Loucy (cell line): ENCODE data around the gene VSTM2L.

ENCODE experiments used
- H2AFZ ChIP-seq: fragments of 200-600 bp; sonication (generic); 2 replicates; pipeline ENCODE4 v1.6.0; 2016; ENCODE audit warnings: antibody characterized with exemption, mild to moderate bottlenecking, low read length, moderate library complexity
- H3F3A ChIP-seq: fragments of 200-600 bp; 2 replicates; pipeline ENCODE4 v1.6.0; 2016; ENCODE audit warnings: antibody characterized with exemption, low read depth, mild to moderate bottlenecking
- H3K27me3 ChIP-seq: fragments of 200-600 bp; sonication (generic); 2 replicates; pipeline ENCODE4 v1.6.1; 2014; ENCODE audit warnings: low read length, mild to moderate bottlenecking; ENCODE audit not compliant: insufficient read depth, poor library complexity, severe bottlenecking
- H3K36me3 ChIP-seq: fragments of 200-600 bp; sonication (generic); 2 replicates; pipeline ENCODE4 v1.6.1; 2016; ENCODE audit warnings: low read length; ENCODE audit not compliant: insufficient read depth
- H3K4me1 ChIP-seq: fragments of 200-600 bp; sonication (generic); 2 replicates; pipeline ENCODE4 v1.5.1; 2014; ENCODE audit warnings: low read length, mild to moderate bottlenecking; ENCODE audit not compliant: insufficient read depth, poor library complexity, severe bottlenecking
- H3K4me2 ChIP-seq: fragments of 200-600 bp; sonication (generic); 2 replicates; pipeline ENCODE4 v1.6.0; 2014; ENCODE audit warnings: antibody characterized with exemption, low read length, low read depth, mild to moderate bottlenecking; ENCODE audit not compliant: poor library complexity, severe bottlenecking
- H3K4me3 ChIP-seq: fragments of 200-600 bp; sonication (generic); 2 replicates; pipeline ENCODE4 v1.5.1; 2014; ENCODE audit warnings: low read length, mild to moderate bottlenecking, mixed read lengths; ENCODE audit not compliant: poor library complexity, severe bottlenecking
- H3K79me2 ChIP-seq: fragments of 200-600 bp; sonication (generic); 2 replicates; pipeline ENCODE4 v1.6.1; 2014; ENCODE audit warnings: low read length; ENCODE audit not compliant: insufficient read depth
- H3K9ac ChIP-seq: fragments of 200-600 bp; sonication (generic); 2 replicates; pipeline ENCODE4 v1.6.0; 2014; ENCODE audit warnings: mild to moderate bottlenecking, low read depth, low read length, moderate library complexity; ENCODE audit not compliant: poor library complexity, severe bottlenecking
- H3K9me2 ChIP-seq: fragments of 200-600 bp; sonication (generic); replicated peaks from 2 replicates; pipeline ENCODE4 v1.6.1; 2016; ENCODE audit warnings: low read depth, low read length, mixed read lengths
- H3K9me3 ChIP-seq: fragments of 200-600 bp; sonication (generic); 2 replicates; pipeline ENCODE4 v1.6.1; 2014; ENCODE audit warnings: mild to moderate bottlenecking, antibody characterized with exemption, low read length, low read depth; ENCODE audit not compliant: insufficient read depth
- H4K20me1 ChIP-seq: fragments of 200-600 bp; sonication (generic); 2 replicates; pipeline ENCODE4 v1.6.0; 2014; ENCODE audit warnings: antibody characterized with exemption, low read length, mild to moderate bottlenecking; ENCODE audit not compliant: insufficient read depth, poor library complexity, severe bottlenecking
- CTCF ChIP-seq: fragments of 200-600 bp; sonication (generic); conservative IDR thresholded peaks from 2 replicates; pipeline ENCODE4 v1.5.1; 2014; ENCODE audit warnings: mild to moderate bottlenecking, antibody characterized with exemption, low read length
- EZH2phosphoT487 ChIP-seq: fragments of 200-600 bp; IDR thresholded peaks from 2 replicates; pipeline ENCODE4 v1.6.1; 2018; ENCODE audit warnings: antibody characterized with exemption, mild to moderate bottlenecking, moderate library complexity, borderline replicate concordance

The VSTM2L gene

GRCh38 chr20:37980383-37980782 lies 77.5 kb downstream of the VSTM2L start:
- H3K4me2 ChIP-seq = no peak overlapping the region
- no peak overlapping the region for H2AFZ ChIP-seq
- TF ChIP-seq EZH2phosphoT487 (no peak), CTCF (no peak)
- H3K79me2 ChIP-seq = no peaks in the 10 kb centered on the region
- no peak overlapping the region for H3K9ac ChIP-seq
- H3K4me1 ChIP-seq = no peaks in the 10 kb centered on the region
- peaks cover 7% of the 10 kb centered on the region; the same call in 1 of the 2 replicates for H3K36me3 ChIP-seq
- no peaks in the 10 kb centered on the region for H3K9me2 ChIP-seq
- no peak overlapping the region for H3K4me3 ChIP-seq
- no peaks in the 10 kb centered on the region for H3K9me3 ChIP-seq
- H3K27me3 ChIP-seq = no peaks in the 10 kb centered on the region
- H4K20me1 ChIP-seq = no peaks in the 10 kb centered on the region
- no peaks in the 10 kb centered on the region for H3F3A ChIP-seq

GRCh38 chr20:37980876-37981275 lies 77.9 kb downstream of the VSTM2L start:
- H3K27me3 ChIP-seq = no peaks in the 10 kb centered on the region
- no peak overlapping the region for H2AFZ ChIP-seq
- H3K4me3 ChIP-seq = no peak overlapping the region
- no peak for TF ChIP-seq EZH2phosphoT487
- TF ChIP-seq CTCF = no peak
- no peak overlapping the region for H3K4me2 ChIP-seq
- no peak overlapping the region for H3K9ac ChIP-seq
- no peaks in the 10 kb centered on the region for H3K79me2 ChIP-seq
- H3F3A ChIP-seq = no peaks in the 10 kb centered on the region
- H3K36me3 ChIP-seq = peaks cover 7% of the 10 kb centered on the region; the same call in 1 of the 2 replicates
- no peaks in the 10 kb centered on the region for H3K4me1 ChIP-seq
- no peaks in the 10 kb centered on the region for H4K20me1 ChIP-seq
- no peaks in the 10 kb centered on the region for H3K9me3 ChIP-seq
- H3K9me2 ChIP-seq = no peaks in the 10 kb centered on the region

- no peak overlapping the region for H3K9ac ChIP-seq
- TF ChIP-seq EZH2phosphoT487 = no peak
- no peak for TF ChIP-seq CTCF
These were observed 78.6 kb downstream of the VSTM2L start for GRCh38 chr20:37981568-37981967.

More at GRCh38 chr20:37981568-37981967, 78.6 kb downstream of the VSTM2L start:
- no peaks in the 10 kb centered on the region for H3K27me3 ChIP-seq
- H3K36me3 ChIP-seq = peaks cover 7% of the 10 kb centered on the region; the same call in 1 of the 2 replicates
- H3K4me1 ChIP-seq = no peaks in the 10 kb centered on the region
- no peaks in the 10 kb centered on the region for H3K9me3 ChIP-seq
- H3K79me2 ChIP-seq = no peaks in the 10 kb centered on the region
- no peaks in the 10 kb centered on the region for H4K20me1 ChIP-seq
- no peak overlapping the region for H3K4me2 ChIP-seq
- H3K9me2 ChIP-seq = no peaks in the 10 kb centered on the region
- no peaks in the 10 kb centered on the region for H3F3A ChIP-seq
- no peak overlapping the region for H2AFZ ChIP-seq
- no peak overlapping the region for H3K4me3 ChIP-seq
